ENCODE results near the gene IGSF9B. TPM values are rescaled to one million over a fixed set of nuclear protein-coding genes. Genes with fewer than 3 reads are reported as not detected.

IGSF9B gene
- total RNA-seq, 4 donors from 2014 or later = 2.1 to 5.1 (median 2.8) TPM

DNA sequence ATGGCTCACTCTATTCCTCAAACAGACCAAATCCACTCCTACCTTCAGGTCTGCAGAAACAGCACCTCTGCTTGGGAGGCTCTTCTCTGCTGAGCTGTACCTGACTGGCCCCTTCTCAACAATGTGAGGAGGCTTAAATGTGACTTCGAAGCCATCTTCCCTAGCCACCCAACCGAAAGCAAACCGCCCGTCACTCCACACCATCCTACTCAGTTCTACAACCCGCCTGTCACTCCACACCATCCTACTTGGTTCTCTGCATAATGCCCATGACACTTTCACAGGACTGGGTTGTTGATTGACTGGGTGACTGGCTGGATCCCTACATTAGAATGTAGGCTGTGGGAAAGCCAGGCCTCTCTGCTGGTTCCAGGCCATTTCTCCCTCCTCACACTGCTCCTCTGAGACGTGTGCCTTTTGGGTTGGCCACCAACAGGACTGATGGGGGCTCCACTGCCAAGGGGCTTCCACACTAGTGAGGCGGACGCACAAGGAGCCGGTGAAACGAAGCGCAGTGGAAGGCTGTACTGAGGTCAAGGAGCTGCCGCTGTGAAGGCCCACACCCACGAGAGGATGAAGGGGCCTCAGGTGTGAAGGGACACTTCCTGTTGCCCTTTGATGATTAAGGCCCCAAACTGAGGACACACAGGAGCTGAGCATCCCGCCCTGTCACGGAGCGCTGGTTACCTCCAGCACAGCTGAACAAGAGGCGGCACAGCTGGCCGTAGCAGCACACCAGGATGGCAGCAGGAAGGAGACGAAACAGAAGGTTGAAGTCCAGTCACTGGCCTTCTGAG is 64.0 kb downstream of the IGSF9B start:
- no peaks in the 10 kb centered on the region for H3K36me3 ChIP-seq
- H3K9me3 ChIP-seq = no peaks in the 10 kb centered on the region
- no peaks in the 10 kb centered on the region for H3K27me3 ChIP-seq
- no peak for DNase-seq (ENCODE audit: low spot score in 2 of 2)
- WGBS, 2 donors = 91 to 93% methylated on average over 18 to 19 of the region's 19 CpGs
- H3K4me3 ChIP-seq = no peak overlapping the region
- no peak overlapping the region for H3K27ac ChIP-seq
- no peak for TF ChIP-seq POLR2A (IDR thresholded peaks at IDR 0.05)
- TF ChIP-seq EP300 (IDR thresholded peaks at IDR 0.05) = no peak
- TF ChIP-seq, protein P1, sequence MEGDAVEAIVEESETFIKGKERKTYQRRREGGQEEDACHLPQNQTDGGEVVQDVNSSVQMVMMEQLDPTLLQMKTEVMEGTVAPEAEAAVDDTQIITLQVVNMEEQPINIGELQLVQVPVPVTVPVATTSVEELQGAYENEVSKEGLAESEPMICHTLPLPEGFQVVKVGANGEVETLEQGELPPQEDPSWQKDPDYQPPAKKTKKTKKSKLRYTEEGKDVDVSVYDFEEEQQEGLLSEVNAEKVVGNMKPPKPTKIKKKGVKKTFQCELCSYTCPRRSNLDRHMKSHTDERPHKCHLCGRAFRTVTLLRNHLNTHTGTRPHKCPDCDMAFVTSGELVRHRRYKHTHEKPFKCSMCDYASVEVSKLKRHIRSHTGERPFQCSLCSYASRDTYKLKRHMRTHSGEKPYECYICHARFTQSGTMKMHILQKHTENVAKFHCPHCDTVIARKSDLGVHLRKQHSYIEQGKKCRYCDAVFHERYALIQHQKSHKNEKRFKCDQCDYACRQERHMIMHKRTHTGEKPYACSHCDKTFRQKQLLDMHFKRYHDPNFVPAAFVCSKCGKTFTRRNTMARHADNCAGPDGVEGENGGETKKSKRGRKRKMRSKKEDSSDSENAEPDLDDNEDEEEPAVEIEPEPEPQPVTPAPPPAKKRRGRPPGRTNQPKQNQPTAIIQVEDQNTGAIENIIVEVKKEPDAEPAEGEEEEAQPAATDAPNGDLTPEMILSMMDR (IDR thresholded peaks at IDR 0.05) = no peak
- H3K4me1 ChIP-seq = no peaks in the 10 kb centered on the region

DNA sequence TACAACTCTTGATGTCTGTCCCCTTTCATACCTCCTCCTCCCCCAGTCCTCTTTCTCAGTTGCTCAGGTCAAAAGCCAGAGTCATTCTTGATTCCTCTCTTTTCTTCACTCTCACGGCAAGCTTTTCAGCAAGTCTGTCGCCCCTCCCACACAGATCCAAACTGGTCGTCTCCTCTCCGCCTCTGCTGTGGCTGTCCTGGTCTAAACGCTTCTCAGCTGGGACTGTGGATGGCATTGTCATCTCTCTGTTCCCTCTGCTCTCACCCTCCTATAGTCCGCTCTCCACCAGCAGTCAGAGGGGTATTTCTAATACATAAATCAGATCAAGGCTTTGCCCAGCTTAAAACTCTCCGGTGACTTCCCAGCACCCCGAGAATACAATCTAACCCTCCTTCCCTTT is 64.6 kb downstream of the IGSF9B start:
- TF ChIP-seq EP300 (IDR thresholded peaks at IDR 0.05) = no peak
- TF ChIP-seq, protein P1 (IDR thresholded peaks at IDR 0.05) = no peak
- no peak for TF ChIP-seq POLR2A (IDR thresholded peaks at IDR 0.05)
- Histone ChIP-seq H3K27ac (no peak overlapping the region), H3K9me3 (no peaks in the 10 kb centered on the region), H3K36me3 (no peaks in the 10 kb centered on the region), H3K27me3 (no peaks in the 10 kb centered on the region), H3K4me1 (no peaks in the 10 kb centered on the region), H3K4me3 (no peak overlapping the region)
- 63% methylated on average over 8 of the region's 8 CpGs for WGBS, 2 donors
- DNase-seq (ENCODE audit: low spot score in 2 of 2) = no peak

- 82% methylated on average over 3 of the region's 3 CpGs for WGBS, 2 donors
- Histone ChIP-seq H3K27ac (no peak overlapping the region), H3K4me3 (no peak overlapping the region), H3K4me1 (no peaks in the 10 kb centered on the region), H3K36me3 (no peaks in the 10 kb centered on the region), H3K27me3 (no peaks in the 10 kb centered on the region), H3K9me3 (peaks cover 0 to 3% (median 0%) of the 10 kb centered on the region in 4 donors)
- DNase-seq (ENCODE audit: low spot score in 2 of 2) = no peak
- TF ChIP-seq, protein P1 (IDR thresholded peaks at IDR 0.05) = no peak
- TF ChIP-seq POLR2A (IDR thresholded peaks at IDR 0.05) = no peak
- TF ChIP-seq EP300 (IDR thresholded peaks at IDR 0.05) = no peak
Measured at GRCh38 chr11:133889893-133890292, 66.9 kb downstream of the IGSF9B start.

DNA sequence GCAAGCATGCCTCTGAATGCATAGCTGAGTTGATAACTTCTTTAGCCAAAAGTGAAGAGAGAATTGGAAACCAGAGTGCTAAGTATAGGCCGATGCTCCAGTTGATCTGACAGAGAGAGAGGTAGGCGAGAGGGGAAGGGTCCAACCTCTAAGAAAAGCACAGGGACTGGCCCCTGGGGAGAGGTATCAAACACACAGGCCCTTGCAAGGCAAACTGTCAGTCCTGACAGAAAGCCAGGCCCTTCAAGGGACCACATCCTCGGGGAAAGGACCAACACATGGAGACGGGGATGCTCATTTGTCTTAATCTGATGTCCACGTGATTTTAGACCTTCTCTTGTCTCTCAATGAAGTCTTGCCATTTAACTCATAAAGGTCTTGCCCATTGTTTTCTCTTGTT is 67.6 kb downstream of the IGSF9B start:
- H3K27ac ChIP-seq = no peak overlapping the region
- H3K9me3 ChIP-seq = peaks cover 0 to 9% (median 0%) of the 10 kb centered on the region in 4 donors
- no peaks in the 10 kb centered on the region for H3K4me1 ChIP-seq
- H3K27me3 ChIP-seq = no peaks in the 10 kb centered on the region
- TF ChIP-seq, protein P1 (IDR thresholded peaks at IDR 0.05) = no peak
- TF ChIP-seq POLR2A (IDR thresholded peaks at IDR 0.05) = no peak
- no peak for TF ChIP-seq EP300 (IDR thresholded peaks at IDR 0.05)
- no peak for DNase-seq (ENCODE audit: low spot score in 2 of 2)
- H3K4me3 ChIP-seq = no peak overlapping the region
- 83 to 84% methylated on average over 5 of the region's 5 CpGs for WGBS, 2 donors
- H3K36me3 ChIP-seq = no peaks in the 10 kb centered on the region

DNA sequence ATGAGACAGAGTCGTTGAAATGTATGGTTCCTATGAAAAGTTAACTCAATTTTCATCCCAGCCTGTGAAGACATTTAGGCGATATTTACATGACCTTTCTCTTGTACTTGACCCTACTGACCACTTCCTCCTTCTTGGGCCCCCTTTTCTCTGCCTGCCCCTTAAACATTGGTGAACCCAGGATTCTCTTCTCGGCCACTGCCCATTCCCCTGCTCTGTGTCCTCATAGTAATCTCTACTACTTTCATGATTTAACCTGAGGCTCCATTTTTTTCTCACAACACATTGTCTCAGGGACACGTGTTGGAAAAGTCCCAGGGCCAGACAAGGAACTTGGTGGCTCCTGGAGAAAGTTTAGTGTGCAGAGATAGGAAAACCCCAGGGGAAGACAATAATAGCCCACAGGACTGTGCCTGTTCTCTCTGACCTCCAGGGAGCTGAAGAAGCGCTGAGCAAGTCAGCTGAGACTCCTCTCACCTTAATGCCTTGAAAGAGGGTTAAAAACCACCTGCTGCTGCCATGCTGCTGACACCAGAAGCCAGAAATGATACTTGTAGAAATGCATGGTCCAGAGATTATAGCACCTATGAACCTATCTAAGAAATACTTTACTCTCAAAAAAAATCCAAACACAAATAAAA is 69.0 kb downstream of the IGSF9B start:
- H3K9me3 ChIP-seq = peaks cover 0 to 22% (median 0%) of the 10 kb centered on the region in 4 donors
- H3K4me1 ChIP-seq = no peaks in the 10 kb centered on the region
- H3K27ac ChIP-seq = no peak overlapping the region
- H3K27me3 ChIP-seq = no peaks in the 10 kb centered on the region
- no peak for TF ChIP-seq EP300 (IDR thresholded peaks at IDR 0.05)
- TF ChIP-seq, protein P1 (IDR thresholded peaks at IDR 0.05) = no peak
- TF ChIP-seq POLR2A (IDR thresholded peaks at IDR 0.05) = no peak
- DNase-seq (ENCODE audit: low spot score in 2 of 2) = no peak
- H3K4me3 ChIP-seq = no peak overlapping the region
- 65 to 66% methylated on average over 5 of the region's 5 CpGs for WGBS, 2 donors
- no peaks in the 10 kb centered on the region for H3K36me3 ChIP-seq
